Neural progenitor cell (in vitro differentiated cells): ENCODE data around the gene FAM83G.

ENCODE experiments used
- EZH2phosphoT487 ChIP-seq: fragments of 200-600 bp; sonication (generic); IDR thresholded peaks from 2 replicates; pipeline ENCODE4 v1.6.1; 2017; ENCODE audit warnings: antibody characterized with exemption
- TF ChIP-seq, protein P1 (sequence below): fragments of 200-600 bp; sonication (generic); IDR thresholded peaks from 2 replicates; pipeline ENCODE4 v1.5.1; 2017; ENCODE audit warnings: antibody characterized with exemption, mild to moderate bottlenecking

- TF ChIP-seq, protein P1, sequence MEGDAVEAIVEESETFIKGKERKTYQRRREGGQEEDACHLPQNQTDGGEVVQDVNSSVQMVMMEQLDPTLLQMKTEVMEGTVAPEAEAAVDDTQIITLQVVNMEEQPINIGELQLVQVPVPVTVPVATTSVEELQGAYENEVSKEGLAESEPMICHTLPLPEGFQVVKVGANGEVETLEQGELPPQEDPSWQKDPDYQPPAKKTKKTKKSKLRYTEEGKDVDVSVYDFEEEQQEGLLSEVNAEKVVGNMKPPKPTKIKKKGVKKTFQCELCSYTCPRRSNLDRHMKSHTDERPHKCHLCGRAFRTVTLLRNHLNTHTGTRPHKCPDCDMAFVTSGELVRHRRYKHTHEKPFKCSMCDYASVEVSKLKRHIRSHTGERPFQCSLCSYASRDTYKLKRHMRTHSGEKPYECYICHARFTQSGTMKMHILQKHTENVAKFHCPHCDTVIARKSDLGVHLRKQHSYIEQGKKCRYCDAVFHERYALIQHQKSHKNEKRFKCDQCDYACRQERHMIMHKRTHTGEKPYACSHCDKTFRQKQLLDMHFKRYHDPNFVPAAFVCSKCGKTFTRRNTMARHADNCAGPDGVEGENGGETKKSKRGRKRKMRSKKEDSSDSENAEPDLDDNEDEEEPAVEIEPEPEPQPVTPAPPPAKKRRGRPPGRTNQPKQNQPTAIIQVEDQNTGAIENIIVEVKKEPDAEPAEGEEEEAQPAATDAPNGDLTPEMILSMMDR, result no peak
- no peak for TF ChIP-seq EZH2phosphoT487
Observed at GRCh38 chr17:19020016-19020415, 15.5 kb upstream of the FAM83G start.
